Renal cortex interstitium (tissue), 11 donors: ENCODE data around the gene CCSER2. TPM values are rescaled to one million over a fixed set of nuclear protein-coding genes. Genes with fewer than 3 reads are reported as not detected.

Experiments used
- DNase-seq, 11 donors: peaks; one replicate each; pipeline ENCODE4 v3.0.0-alpha.2; 2013; ENCODE audit warnings: low read depth in 9 of 11, low spot score in 4 of 11; ENCODE audit errors: extremely low read depth in 1 of 11
- polyA plus RNA-seq, 3 donors: library from polyadenylated mRNA; unstranded; fragments of 120-200 nt; gene quantifications; one replicate each; pipeline ENCODE4 v1.2.1, GENCODE V29; 2013; ENCODE audit not compliant: insufficient read length in 3 of 3

Gene CCSER2
- polyA plus RNA-seq, 3 donors, result 25.9 to 28.6 (median 28.6) TPM

- no peak for DNase-seq
These were observed 221.2 kb downstream of the CCSER2 start for GRCh38 chr10:84549368-84550165.

GRCh38 chr10:84550756-84551436, 222.5 kb downstream of the CCSER2 start:
- DNase-seq, result no peak

GRCh38 chr10:84551437-84552120, 223.2 kb downstream of the CCSER2 start:
- no peak for DNase-seq

- no peak for DNase-seq
These were observed 224.1 kb downstream of the CCSER2 start for GRCh38 chr10:84552478-84552877.

- no peak for DNase-seq
These were observed 234.2 kb downstream of the CCSER2 start for GRCh38 chr10:84562592-84562991.

- no peak for DNase-seq
These were observed 235.0 kb downstream of the CCSER2 start for GRCh38 chr10:84563355-84563754.

- DNase-seq, result no peak
These were observed 235.5 kb downstream of the CCSER2 start for GRCh38 chr10:84563868-84564267.

GRCh38 chr10:84565881-84566582, 237.6 kb downstream of the CCSER2 start:
- no peak for DNase-seq

- no peak for DNase-seq
These were observed 238.7 kb downstream of the CCSER2 start for GRCh38 chr10:84567133-84567532.

Other genes with a start within 250 kb of the CCSER2 start
- gene GHITM, start 189.1 kb upstream of the CCSER2 start, polyA plus RNA-seq, result 100 to 1,000 TPM; 163 to 183 (median 167) TPM
- under 1 TPM; 0.17 to 0.53 (median 0.40) TPM for gene GPR15LG, start 154.8 kb upstream of the CCSER2 start, polyA plus RNA-seq
- under 1 TPM; 0.54 to 0.73 (median 0.73) TPM for gene CDHR1, start 134.1 kb upstream of the CCSER2 start, polyA plus RNA-seq
- gene LRIT2, start 103.0 kb upstream of the CCSER2 start, polyA plus RNA-seq, result not detected
- not detected for gene LRIT1, start 87.0 kb upstream of the CCSER2 start, polyA plus RNA-seq
- gene RGR, start 83.5 kb upstream of the CCSER2 start, polyA plus RNA-seq, result under 1 TPM in 1 of 3 donors, not detected in 2; 0.23 TPM